Prostate gland (tissue), 2 donors: ENCODE data around the gene RBM38.

Experiments used
- POLR2A ChIP-seq: fragments of 450-650 bp; IDR thresholded peaks from one replicate; pipeline ENCODE4 v1.6.1; 2016; ENCODE audit warnings: antibody characterized with exemption, mild to moderate bottlenecking
- TF ChIP-seq, protein P1 (sequence below), 4 experiments: fragments of 200-600 bp in 2 of 4; fragments of 450-650 bp in 2 of 4; sonication (generic) in 2 of 4; IDR thresholded peaks; 1 replicate in 3 of 4; 2 replicates in 1 of 4; pipeline ENCODE4 v1.5.1; 2016 to 2019; ENCODE audit warnings: antibody characterized with exemption in 4 of 4, mild to moderate bottlenecking in 2 of 4, moderate library complexity in 2 of 4

GRCh38 chr20:57442888-57443239 lies 51.7 kb downstream of the RBM38 start:
- TF ChIP-seq, protein P1, sequence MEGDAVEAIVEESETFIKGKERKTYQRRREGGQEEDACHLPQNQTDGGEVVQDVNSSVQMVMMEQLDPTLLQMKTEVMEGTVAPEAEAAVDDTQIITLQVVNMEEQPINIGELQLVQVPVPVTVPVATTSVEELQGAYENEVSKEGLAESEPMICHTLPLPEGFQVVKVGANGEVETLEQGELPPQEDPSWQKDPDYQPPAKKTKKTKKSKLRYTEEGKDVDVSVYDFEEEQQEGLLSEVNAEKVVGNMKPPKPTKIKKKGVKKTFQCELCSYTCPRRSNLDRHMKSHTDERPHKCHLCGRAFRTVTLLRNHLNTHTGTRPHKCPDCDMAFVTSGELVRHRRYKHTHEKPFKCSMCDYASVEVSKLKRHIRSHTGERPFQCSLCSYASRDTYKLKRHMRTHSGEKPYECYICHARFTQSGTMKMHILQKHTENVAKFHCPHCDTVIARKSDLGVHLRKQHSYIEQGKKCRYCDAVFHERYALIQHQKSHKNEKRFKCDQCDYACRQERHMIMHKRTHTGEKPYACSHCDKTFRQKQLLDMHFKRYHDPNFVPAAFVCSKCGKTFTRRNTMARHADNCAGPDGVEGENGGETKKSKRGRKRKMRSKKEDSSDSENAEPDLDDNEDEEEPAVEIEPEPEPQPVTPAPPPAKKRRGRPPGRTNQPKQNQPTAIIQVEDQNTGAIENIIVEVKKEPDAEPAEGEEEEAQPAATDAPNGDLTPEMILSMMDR (IDR thresholded peaks at IDR 0.05), result no peak
- no peak for TF ChIP-seq POLR2A
